D721Med (cell line): ENCODE measurements around the gene CRHR1.

Experiments used
- DNase-seq: peaks from one replicate; pipeline ENCODE4 v3.0.0; 2011; ENCODE audit warnings: low spot score; ENCODE audit not compliant: insufficient read length
- FAIRE-seq: peaks from 2 replicates; lab custom pipeline; 2011; peaks lifted over from hg19 to GRCh38; lab: Jason Lieb, UNC
- CTCF ChIP-seq: IDR thresholded peaks from 2 replicates; pipeline ENCODE4 v1.5.1; 2012; ENCODE audit warnings: mild to moderate bottlenecking, control low read depth; ENCODE audit not compliant: insufficient read depth; ENCODE audit errors: missing control alignments

Gene CRHR1

DNA sequence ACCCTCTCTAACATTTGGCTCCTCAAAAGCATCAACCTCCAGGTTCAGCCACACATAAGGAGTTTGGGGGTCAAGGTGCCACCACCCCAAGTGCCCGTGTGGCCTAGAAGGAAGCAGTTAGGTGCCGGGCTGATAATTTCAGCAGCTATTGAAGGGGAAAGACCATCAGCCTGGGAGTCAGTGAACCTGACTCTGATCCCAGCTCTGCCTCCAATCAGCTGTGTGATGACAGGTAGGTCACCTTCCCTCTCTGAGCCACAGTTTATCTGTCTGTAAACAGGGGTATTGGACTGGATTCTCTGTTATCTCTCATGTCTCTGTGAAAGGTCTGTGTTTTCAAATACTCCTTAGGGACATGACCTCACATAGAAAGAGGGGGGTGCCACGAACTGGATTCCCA lies 3.9 kb downstream of the CRHR1 start:
- no peak for FAIRE-seq
- DNase-seq, result no peak
- TF ChIP-seq CTCF, result no peak

DNA sequence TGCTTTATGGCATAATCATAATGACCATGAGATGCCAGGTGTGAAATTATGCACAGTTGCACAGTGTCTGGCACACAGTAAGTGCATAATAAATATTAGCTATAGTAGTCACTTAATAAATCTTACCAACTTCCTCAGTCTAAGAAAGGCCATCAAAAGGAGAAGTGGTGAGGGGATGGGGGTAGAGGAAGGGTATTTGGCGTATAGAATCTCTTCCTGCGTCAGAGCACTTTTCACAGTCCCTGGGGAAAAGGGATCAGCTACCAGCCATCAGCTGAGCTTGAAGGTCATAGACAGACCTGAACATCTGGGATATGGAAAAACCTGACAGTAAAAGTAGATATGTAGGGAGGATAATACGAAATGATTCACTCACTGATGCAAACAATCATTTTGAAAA lies 5.8 kb downstream of the CRHR1 start:
- no peak for TF ChIP-seq CTCF
- DNase-seq, result no peak
- FAIRE-seq, result no peak

DNA sequence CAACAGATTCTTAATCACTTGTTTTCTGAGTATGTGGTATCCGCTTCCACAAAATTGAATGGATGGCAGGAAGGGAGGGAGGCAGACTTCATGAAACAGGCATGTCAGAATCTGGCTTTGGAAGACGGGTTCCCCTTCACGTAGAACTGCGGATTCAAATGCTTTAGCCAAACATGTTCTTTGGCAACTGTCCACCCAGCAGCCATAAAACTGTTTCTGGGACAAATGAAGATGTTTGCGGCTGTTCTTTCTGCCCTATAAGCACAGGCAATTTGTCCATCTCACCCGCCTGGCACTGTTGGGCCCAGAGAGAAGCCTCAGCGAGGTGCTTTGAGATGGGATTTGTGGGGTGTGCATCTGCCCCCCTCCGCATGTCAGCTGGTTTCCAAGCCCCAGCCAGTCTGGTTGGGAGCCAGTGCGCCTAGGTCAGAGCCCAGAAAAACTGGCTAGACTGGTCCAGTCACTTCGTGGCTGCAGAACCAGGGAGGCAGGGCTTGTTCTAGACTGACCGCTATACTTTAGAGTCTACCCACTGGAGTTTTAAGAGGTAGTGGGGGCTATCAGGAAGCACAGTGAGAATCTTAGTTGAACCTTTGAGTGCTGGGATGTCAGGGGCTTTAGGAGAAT lies 6.3 kb downstream of the CRHR1 start:
- TF ChIP-seq CTCF, result no peak
- FAIRE-seq (no peak), DNase-seq (no peak)

DNA sequence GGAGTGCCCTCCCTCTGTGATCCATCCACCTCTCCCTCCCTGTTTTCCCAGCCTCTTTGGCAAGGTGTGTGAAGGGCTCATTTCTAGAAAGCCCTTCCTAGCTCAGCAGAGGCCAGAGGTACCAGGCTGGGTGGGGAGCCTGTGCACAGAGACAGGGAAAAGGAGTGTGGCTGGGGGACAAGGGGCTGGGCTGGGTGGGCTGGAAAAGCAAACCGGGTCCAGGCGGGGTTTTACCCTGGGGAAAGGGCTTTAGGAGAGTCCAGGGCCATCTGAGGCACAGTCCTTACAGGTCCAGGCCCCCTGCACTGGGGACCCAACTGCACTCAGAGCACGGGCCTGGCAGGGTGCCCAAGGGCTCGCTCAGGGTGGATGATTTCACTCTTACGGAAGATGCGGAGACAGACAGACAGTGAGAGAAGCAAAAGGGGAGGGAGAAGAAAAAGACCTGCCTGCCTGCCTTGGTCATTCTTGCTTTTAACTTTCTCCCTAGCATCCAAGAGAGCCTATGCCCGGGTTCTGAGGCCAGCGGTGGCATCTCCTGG lies 7.0 kb downstream of the CRHR1 start:
- TF ChIP-seq CTCF, result no peak

DNA sequence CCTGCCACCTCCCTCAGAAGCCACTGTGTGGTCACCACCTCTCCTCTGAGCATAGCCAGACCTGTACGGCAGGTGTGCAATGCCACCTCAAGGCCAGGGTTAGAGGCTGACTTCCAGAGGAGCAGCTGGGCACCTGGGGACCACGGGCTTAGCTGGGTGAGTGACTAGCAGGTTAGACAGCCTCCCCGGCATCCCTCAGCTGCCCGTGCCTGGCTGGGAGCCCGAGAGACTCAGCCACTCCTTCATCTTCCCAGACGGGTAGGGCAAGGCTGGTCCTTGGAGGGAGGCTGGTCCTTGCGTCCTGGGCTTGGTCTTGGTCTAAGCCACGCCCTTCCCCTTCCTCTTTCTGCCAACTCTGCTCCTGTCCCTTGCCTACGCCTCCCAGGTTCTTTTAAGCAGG lies 7.8 kb downstream of the CRHR1 start:
- FAIRE-seq (no peak), DNase-seq (no peak)
- no peak for TF ChIP-seq CTCF

More for the DNA sequence above, 7.0 kb downstream of the CRHR1 start:
- DNase-seq (no peak), FAIRE-seq (no peak)

- TF ChIP-seq CTCF, result no peak
- DNase-seq, result no peak
- FAIRE-seq, result no peak
Observed at GRCh38 chr17:45792437-45792836, 8.3 kb downstream of the CRHR1 start.

GRCh38 chr17:45792995-45793755 lies 9.1 kb downstream of the CRHR1 start:
- no peak for FAIRE-seq
- no peak for DNase-seq

More at GRCh38 chr17:45792995-45793755, 9.1 kb downstream of the CRHR1 start:
- no peak for TF ChIP-seq CTCF
